HG03442 (cell line): ENCODE data around the gene POF1B.
A peak's percentile ranks its signal among the peaks of the same experiment; 100 is the strongest.
"Not testable (repeated sequence)": the region's sequence is repeated elsewhere in the genome, so short reads cannot be mapped to it uniquely, and the experiment has no call there.

Experiments
- ATAC-seq: cut with Tn5 transposase; IDR thresholded peaks from one replicate; pipeline ENCODE4 v1.9.1; 2021; ENCODE audit warnings: mild to moderate bottlenecking, moderate library complexity; ENCODE audit not compliant: unreplicated experiment

Gene POF1B, protein sequence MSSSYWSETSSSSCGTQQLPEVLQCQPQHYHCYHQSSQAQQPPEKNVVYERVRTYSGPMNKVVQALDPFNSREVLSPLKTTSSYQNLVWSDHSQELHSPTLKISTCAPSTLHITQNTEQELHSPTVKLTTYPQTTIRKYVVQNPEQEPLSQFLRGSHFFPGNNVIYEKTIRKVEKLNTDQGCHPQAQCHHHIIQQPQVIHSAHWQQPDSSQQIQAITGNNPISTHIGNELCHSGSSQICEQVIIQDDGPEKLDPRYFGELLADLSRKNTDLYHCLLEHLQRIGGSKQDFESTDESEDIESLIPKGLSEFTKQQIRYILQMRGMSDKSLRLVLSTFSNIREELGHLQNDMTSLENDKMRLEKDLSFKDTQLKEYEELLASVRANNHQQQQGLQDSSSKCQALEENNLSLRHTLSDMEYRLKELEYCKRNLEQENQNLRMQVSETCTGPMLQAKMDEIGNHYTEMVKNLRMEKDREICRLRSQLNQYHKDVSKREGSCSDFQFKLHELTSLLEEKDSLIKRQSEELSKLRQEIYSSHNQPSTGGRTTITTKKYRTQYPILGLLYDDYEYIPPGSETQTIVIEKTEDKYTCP

DNA sequence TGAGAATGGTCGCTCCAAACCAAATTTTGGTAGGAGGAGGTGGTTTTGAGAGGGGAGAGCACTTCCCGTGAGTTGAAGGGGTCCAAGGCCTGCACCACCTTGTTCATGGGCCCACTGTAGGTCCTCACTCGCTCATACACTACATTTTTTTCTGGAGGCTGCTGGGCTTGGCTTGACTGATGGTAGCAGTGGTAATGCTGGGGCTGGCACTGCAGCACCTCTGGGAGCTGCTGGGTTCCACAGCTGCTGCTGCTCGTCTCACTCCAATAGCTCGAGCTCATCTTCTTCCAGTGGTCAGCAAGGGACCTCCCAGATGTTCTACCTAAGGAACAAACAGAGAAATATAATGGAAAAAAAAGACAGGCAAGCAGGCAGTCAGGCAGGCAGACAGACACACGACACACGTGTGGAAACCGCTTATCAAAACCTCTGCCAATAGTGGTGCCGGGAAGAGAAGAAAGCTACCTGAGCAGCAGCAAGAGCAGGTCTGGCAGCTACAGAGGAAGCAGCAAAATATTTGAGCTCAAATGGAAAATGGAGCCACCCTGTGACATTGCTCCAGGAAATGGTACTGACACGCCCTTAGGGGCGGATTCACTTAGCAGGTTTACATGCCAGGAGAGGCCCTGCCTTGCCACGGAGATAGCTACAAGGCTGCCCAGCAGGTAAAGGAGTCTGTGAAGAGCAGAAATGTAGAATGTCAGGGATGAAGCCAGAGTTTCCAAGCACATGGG, at the start of gene POF1B:
Gene POF1B, minus strand, starts transcription at position 492 of the 734 bp plus-strand sequence. Its CDS starts 211 bp downstream, at position 281.
- no peak for ATAC-seq

DNA sequence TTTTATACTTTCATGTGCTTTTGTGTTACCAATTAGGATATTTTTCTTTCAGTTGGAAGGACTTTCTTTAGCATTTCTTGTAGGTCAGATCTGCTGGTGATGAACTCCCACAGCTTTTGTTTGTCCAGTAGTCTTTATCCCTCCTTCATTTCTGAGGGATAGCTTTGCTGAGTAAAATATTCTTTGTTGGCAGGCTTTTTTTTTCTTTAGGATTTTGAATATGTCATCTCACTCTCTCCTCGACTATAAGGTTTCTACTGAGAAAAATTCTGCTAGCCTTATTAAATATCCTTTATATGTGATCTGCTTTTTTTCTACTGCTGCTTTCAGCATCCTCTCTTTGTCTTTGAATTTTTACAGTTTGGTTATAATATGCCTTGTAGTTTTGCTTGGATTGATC, 49.6 kb upstream of the POF1B start:
- ATAC-seq, result no peak

DNA sequence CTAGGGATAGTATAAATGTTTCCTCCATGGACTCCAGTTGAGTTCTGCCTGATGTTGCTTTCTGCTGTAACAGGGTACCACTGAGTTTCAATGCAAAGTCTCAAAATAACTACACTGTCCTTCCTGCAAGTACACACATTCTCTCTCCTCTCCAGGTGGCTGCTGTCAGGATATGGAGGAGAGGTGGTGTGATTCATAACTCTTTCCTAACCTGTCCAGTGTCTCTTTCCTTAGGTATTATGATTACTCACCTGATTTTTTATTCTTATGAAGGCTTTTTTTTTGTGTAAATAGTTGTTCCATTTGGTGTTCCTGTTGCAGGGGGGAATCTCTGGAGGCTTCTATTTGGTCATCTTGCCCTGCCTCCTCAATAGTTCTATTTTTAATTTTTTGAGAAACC, 39.8 kb upstream of the POF1B start:
- ATAC-seq, result no peak

DNA sequence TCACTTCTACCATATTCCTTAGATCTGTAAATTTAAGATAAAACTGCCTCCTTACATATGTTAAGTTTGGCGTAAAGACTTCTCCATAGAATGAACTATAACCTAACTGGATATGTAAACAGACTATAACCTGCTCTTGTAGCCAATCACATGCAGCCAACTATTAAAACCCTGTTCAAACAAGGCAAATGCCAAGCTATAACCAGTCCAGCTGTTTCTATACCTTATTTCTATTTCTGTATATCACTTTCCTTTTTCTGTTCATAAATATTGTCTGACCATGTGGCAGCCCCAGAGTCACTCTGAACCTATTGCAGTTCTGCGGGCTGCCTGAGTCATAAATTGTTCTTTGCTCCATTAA, 12.4 kb upstream of the POF1B start:
- no peak for ATAC-seq

DNA sequence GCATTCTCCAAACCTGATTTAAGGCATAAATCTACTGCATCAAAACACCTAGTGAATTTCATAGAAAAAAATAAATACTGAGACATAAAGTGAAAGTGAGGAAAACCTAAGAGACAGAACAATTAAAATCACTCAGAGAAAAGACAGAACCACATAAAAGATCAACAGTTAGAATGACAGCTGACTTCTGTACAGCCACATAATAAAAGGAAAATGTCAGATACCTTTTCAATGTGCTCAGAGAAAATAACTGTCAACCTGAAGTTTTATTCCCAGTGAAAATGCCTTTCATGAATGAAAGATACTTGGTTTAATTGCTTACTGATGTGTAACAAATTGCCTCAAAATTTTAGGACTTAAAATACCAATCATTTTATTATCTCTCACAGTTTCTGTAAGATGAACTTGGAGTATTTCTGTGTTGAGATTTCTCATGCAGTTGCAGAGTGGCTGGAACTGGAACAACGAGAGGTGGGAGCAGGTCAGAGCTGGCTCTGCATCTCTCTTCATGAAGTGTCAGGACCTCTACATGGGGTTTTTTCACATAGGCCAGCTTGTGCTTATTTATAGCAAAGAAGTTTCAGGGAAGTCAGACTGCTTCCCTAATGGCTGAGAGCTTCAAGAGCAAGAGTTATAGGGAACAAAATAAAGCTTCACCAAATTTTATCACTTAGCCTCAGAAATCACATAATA, 11.9 kb upstream of the POF1B start:
- ATAC-seq, result no peak

DNA sequence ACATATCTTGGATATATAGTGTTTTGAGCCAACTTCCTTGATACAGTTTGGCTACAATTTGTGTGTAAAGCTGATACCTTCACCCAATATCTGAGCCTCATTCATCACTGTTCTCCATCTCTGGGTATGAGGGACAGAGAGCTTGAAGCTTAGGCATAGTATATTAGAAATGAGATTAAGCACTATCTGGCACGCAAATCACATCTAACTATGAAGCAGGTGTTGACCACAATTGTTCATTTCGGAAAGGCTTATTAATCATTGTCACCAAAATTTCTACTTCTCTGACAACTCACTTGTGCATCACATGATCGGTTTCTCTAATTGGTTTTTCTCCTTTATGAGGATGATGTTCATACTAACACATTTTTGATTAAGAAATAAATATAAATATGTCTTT, 2.1 kb upstream of the POF1B start:
- ATAC-seq, result no peak

DNA sequence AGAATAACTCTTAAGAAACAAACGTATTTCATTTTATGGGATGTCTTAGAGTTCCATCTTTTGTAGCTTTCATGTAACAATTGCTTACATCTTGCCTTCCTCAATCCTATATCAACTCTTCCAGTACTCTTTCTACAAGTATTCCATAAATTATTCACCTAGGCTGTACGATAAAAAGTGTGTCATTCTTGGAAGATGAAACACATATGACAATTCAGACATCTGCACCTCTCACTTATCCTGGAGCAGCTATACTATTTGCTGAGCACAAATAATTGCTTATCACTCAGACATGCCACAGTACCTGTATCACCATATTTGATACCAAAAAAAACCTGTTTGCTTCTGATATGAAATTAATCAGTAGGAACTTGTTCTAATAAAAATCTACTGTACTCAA, 1.0 kb downstream of the POF1B start:
- ATAC-seq, result no peak

DNA sequence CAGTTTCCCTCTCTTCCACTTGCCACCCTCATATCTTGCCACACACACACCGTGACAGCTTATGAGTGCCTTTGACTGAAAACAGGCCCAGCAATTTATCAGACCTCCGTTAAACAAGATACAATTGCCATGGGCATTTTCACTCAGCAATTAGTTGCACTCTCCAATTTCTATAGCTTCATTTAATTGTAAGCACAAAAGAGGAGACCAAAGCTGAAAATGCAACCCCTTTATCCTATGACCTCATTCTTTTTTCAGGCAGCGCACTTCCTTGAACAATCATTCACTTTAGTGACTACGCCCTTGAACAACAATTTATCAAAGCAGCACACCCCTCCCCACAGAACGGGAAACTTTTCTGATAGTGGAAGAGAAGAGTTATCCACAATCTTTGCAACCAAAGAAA, 4.1 kb downstream of the POF1B start:
- ATAC-seq, result no peak

DNA sequence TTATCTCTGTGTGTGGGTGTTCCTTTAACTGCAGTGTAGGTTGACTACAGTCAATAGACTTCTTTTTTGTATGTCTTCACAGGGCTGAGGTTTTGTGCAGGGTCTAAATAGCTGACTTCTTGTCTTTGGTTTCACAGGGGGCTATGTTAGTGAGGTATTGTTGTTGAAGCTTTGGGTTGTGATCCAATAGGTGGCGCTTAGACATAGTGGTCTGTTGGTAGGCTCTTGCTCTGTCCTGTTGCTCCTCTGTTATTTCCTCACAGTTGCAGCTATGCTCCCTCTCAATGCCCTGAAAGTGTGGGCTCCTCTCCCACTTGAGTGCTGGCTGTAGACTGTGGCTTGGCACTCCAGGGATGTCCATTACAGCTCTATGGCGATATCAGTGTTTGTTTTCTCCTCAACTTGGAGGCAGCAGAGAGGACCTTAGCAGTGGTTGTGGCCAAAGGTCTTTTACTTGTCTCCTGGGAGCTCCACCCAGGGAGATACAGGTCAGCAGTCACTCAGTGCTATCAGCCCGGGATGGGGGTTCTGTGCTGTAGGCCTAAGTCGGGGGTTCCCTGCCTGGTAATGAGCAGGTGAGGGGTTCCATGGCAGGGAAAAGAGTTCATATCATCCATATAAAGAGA, 14.0 kb downstream of the POF1B start:
- no peak for ATAC-seq

DNA sequence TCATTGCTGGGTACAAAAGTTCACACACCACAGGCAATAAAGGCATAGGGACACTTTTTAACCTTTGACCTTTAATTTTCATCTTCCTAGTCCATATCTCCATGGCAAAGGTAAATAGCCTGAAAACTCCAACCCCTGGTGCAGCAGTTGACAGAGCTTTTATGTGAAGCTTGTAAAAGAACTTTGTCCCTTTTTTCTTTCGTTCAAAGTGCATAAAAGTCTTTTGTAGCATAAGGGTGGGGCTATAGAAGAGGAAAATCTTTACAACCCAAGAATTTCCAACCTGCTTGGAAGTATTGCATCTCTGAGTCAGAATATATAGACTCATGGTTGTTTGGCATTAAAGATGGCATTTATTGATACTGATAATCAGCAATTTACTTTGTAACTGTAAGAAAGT, 20.4 kb downstream of the POF1B start:
- no peak for ATAC-seq

DNA sequence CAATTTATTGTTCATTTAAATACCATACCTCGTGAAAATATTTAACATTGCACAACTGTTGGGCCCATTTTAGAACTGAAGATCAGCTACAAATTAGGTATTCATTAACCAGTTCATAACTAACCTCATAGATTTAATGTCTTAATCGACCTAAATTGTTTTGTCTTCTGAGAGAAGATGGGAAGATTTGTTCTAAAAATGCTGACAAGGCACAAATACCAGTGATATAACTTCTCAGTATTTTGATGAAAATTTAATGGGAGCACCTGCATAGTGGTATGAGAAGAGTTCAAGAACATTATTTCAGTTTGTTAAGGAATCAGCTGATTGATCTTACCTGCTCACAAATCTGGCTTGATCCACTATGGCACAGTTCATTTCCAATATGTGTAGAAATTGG, 33.9 kb downstream of the POF1B start:
- no peak for ATAC-seq

DNA sequence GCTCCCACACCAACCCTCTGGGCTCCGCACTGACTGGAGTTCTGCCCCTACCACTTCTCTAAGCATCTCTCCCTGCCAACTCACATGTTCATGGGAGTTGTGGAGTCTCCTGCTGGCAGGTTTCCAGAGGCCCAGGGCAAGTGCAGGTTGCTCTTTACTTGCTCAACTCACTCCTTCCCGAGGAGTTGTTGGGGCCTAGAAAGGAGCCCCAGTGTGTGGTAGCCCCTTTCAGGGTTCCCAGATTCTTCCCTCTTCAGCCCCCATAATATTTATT, 52.5 kb downstream of the POF1B start:
- no peak for ATAC-seq

DNA sequence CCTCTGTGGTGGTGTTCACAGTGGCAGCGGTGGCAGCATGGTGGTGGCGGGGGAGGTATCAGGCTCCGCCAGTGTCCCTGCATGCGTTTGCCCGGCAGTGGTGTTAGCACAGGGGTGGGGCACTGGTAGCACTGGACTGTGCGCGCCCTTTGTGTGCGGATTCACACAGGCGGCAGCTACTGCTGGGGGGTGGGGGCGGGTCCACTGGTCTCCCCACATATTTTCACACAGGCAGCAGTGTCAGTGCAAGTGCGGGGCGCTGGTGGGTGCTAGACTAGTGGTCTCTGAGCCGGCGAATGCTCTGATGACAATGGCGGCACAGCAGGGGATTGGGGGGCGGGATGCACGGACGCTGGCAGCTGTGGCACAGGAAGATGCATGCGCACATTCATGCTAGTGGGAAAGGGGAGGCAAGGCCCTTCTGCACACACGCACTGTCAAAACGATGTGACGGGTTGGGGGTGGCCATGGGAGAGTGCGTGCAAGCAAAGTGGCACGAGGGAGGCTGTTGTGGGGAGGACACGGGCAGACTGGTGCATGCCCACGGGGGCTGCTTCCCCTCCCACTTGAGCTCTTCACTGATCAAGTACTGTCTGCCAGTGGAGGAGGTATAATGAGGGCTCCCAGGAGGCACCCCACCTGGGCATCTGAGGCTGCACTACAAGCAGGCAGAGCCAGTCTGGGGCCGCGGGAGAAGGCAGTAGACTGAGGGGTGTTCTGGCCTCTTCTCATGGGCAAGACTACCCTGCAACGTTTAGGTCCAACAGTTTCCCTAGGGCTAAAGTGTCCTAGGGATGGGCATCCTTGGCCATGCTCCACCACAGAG, 53.0 kb downstream of the POF1B start:
- no peak for ATAC-seq

DNA sequence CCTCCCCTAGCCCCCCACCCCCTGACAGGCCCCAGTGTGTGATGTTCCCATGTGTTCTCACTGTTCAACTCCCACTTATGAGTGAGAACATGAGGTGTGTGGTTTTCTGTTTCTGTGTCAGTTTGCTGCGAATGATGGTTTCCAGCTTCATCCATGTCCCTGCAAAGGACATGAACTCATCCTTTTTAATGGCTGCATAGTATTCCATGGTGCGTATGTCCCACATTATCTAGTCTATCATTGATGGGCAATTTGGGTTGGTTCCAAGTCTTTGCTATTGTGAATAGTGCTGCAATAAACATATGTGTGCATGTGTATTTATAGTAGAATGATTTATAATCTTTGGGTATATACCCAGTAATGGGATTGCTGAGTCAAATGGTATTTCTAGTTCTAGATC, 68.1 kb downstream of the POF1B start:
- ATAC-seq, result not testable (repeated sequence)

DNA sequence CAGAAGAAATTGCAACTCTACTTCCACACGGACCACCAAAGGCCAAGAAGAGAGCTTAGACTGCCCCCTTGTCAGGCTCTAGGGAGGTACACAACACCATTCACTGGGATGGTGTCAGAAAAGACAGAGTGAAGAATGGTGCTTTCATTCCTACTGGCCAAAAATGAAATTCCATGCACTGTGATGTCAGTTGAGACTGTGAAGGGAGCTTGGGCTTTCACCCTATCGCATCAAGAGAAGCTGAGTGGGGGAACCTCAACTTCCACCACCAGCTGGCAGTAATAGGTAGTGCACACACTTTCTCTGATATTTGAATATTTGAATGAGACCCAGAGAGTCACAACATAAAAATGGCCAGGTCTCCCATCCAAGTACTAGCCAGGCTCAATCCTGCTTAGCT, 69.7 kb downstream of the POF1B start:
- no peak for ATAC-seq

DNA sequence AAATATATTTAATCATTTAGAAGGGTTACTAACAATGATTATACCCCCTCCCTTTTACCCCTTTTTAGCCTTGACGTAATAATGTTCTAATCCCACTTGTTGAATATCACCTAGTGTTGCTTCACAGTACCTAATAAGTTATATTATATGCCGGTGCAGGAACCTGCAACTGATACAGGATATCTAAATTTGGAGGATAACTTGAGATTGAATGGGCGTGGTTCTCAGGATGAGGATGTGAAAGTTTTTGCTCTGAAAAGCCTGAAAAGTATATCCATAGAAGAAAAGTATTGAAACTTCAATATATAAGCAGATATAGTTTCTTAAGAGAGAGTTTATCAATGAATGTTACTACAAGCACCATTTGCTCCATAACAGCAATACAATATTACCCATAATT, 75.9 kb downstream of the POF1B start:
- no peak for ATAC-seq

DNA sequence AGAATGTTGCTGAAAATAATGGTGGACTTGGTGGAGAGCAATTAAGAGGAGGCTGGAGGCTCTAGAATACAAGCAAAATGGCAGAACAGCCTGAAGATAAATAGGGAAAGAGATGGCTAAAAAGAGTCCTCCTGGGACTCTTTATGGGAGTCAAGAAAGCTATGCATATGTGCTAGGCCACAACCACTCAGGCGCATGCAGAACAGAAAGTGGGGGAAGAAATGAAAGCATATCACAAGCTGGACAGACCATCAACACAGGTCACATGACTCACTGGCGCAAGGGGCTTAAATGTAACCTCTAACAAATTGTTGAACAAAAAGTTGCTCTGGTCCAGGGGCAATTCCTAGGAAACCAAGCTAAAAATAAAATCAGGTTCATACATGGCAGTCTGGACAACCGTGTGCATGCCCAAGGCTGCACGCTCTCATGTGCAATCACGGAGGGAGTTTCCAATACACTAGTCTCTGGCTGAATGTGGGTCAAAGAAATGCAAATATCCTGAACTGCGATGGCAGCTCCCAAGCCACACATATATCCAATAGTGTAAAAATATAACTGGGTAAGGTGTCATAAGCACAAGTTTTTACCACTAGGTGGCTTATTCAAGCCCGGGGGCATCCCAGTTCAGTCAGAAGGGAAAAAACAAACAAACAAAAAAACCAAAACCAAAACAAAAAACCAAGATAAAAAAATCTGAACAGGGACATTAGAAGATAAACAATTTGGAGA, 90.3 kb downstream of the POF1B start:
- no peak for ATAC-seq

DNA sequence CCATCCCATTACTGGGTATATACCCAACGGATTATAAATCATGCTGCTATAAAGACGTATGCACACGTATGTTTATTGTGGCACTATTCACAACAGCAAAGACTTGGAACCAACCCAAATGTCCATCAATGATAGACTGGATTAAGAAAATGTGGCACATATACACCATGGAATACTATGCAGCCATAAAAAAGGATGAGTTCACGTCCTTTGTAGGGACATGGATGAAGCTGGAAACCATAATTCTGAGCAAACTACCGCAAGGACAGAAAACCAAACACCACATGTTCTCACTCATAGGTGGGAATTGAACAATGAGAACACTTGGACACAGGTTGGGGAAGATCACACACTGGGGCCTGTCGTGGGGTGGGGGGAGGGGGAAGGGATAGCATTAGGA, 94.2 kb downstream of the POF1B start:
- not testable (repeated sequence) for ATAC-seq

DNA sequence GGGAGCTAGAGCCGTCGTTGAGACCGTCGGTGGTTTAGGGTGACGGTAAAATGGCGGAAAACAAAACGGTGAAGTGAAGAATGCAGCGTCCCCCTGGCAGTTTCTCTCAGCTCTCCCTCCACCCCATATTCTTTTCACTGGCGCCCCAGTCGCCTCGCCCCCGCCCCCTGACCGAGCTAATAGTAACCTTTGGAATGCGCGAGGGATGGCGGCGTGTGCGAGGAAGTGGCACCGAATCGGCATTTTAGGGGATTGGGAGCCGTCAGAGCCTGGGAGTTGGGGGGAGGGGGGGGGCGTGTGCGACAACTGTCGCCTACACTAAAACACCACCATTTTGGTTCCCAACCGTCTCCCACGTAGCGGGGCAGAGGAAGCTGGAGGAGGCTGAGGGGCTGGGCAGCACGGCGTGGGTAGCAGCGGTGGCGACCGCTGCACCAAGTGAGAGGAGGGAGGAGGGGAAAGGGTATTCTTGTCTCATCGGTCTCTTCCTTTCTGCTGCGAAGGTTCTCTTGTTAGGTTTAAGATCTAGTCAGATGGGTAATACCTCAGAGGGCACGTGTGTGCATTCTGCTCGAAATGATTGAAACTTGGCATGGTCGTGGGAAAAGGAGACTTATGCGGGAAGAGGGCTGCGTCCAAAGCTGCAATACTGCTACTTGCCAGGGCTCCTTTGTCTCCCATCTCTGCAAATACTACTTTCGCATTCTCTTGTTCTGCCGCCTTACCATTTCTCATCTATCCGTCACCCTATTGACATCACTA, 134.8 kb downstream of the POF1B start:
- ATAC-seq, result peak; percentile 48
